ENCODE results near the gene GDA.
A peak's percentile ranks its signal among the peaks of the same experiment; 100 is the strongest.

The GDA gene

GRCh38 chr9:72193478-72193881 lies 44.2 kb downstream of the GDA start:
- DNase-seq (ENCODE audit: extremely low read depth, insufficient read length) = no peak
- Histone ChIP-seq H3K27me3 (replicated peaks; ENCODE audit: control insufficient read depth, insufficient read depth, low read length) (no peaks in the 10 kb centered on the region; the same call in none of the 2 replicates), H3K36me3 (ENCODE audit: control insufficient read depth, insufficient read depth, low read length) (no peaks in the 10 kb centered on the region), H3K4me3 (replicated peaks; ENCODE audit: low read depth, low read length) (no peak overlapping the region)
- no peak for TF ChIP-seq CTCF (IDR thresholded peaks at IDR 0.05; ENCODE audit: insufficient read depth, low read length, poor library complexity, severe bottlenecking)

- DNase-seq (ENCODE audit: extremely low read depth, insufficient read length) = no peak
- TF ChIP-seq CTCF (IDR thresholded peaks at IDR 0.05; ENCODE audit: insufficient read depth, low read length, poor library complexity, severe bottlenecking) = no peak
- no peaks in the 10 kb centered on the region; the same call in none of the 2 replicates for H3K27me3 ChIP-seq (replicated peaks; ENCODE audit: control insufficient read depth, insufficient read depth, low read length)
- no peak overlapping the region for H3K4me3 ChIP-seq (replicated peaks; ENCODE audit: low read depth, low read length)
- H3K36me3 ChIP-seq (ENCODE audit: control insufficient read depth, insufficient read depth, low read length) = no peaks in the 10 kb centered on the region
Measured at GRCh38 chr9:72199238-72199637, 50.0 kb downstream of the GDA start.

- H3K27me3 ChIP-seq (replicated peaks; ENCODE audit: control insufficient read depth, insufficient read depth, low read length) = no peaks in the 10 kb centered on the region; the same call in 1 of the 2 replicates
- no peak for TF ChIP-seq CTCF (IDR thresholded peaks at IDR 0.05; ENCODE audit: insufficient read depth, low read length, poor library complexity, severe bottlenecking)
- H3K36me3 ChIP-seq (ENCODE audit: control insufficient read depth, insufficient read depth, low read length) = no peaks in the 10 kb centered on the region
- DNase-seq (ENCODE audit: extremely low read depth, insufficient read length) = no peak
- H3K4me3 ChIP-seq (replicated peaks; ENCODE audit: low read depth, low read length) = no peak overlapping the region
Measured at GRCh38 chr9:72200452-72200851, 51.2 kb downstream of the GDA start.

- DNase-seq (ENCODE audit: extremely low read depth, insufficient read length) = no peak
- no peaks in the 10 kb centered on the region; the same call in 1 of the 2 replicates for H3K27me3 ChIP-seq (replicated peaks; ENCODE audit: control insufficient read depth, insufficient read depth, low read length)
- no peak for TF ChIP-seq CTCF (IDR thresholded peaks at IDR 0.05; ENCODE audit: insufficient read depth, low read length, poor library complexity, severe bottlenecking)
- no peaks in the 10 kb centered on the region for H3K36me3 ChIP-seq (ENCODE audit: control insufficient read depth, insufficient read depth, low read length)
- H3K4me3 ChIP-seq (replicated peaks; ENCODE audit: low read depth, low read length) = no peak overlapping the region
Measured at GRCh38 chr9:72202009-72202408, 52.8 kb downstream of the GDA start.

- DNase-seq (ENCODE audit: extremely low read depth, insufficient read length) = no peak
- no peaks in the 10 kb centered on the region for H3K36me3 ChIP-seq (ENCODE audit: control insufficient read depth, insufficient read depth, low read length)
- TF ChIP-seq CTCF (IDR thresholded peaks at IDR 0.05; ENCODE audit: insufficient read depth, low read length, poor library complexity, severe bottlenecking) = peak; percentile 76
- no peak overlapping the region for H3K4me3 ChIP-seq (replicated peaks; ENCODE audit: low read depth, low read length)
- no peaks in the 10 kb centered on the region; the same call in 1 of the 2 replicates for H3K27me3 ChIP-seq (replicated peaks; ENCODE audit: control insufficient read depth, insufficient read depth, low read length)
Measured at GRCh38 chr9:72203205-72203803, 54.1 kb downstream of the GDA start.

GRCh38 chr9:72204062-72204461 lies 54.8 kb downstream of the GDA start:
- Histone ChIP-seq H3K27me3 (replicated peaks; ENCODE audit: control insufficient read depth, insufficient read depth, low read length) (no peaks in the 10 kb centered on the region; the same call in 1 of the 2 replicates), H3K4me3 (replicated peaks; ENCODE audit: low read depth, low read length) (no peak overlapping the region), H3K36me3 (ENCODE audit: control insufficient read depth, insufficient read depth, low read length) (no peaks in the 10 kb centered on the region)
- TF ChIP-seq CTCF (IDR thresholded peaks at IDR 0.05; ENCODE audit: insufficient read depth, low read length, poor library complexity, severe bottlenecking) = no peak
- no peak for DNase-seq (ENCODE audit: extremely low read depth, insufficient read length)

Measured in GM06990 (cell line).